A549 (cell line): ENCODE data around the gene OCIAD2. TPM values are rescaled to one million over a fixed set of nuclear protein-coding genes. Genes with fewer than 3 reads are reported as not detected.
"Not testable (repeated sequence)": the region's sequence is repeated elsewhere in the genome, so short reads cannot be mapped to it uniquely, and the experiment has no call there.

Experiments
- ATAC-seq, 2 experiments: fragments of 200-7000 bp in 1 of 2; fragments of >200 bp in 1 of 2; cut with Nextera tagmentation in 1 of 2; cut with Tn5 transposase in 1 of 2; 3 replicates each; pipeline versions ENCODE4 v1.8.0 to v1.9.1; 2018 to 2020; ENCODE audit warnings: mild to moderate bottlenecking in 1 of 2, moderate library complexity in 1 of 2
- CTCF ChIA-PET: fragments of 300-600 bp; sonication (Branson Sonifier 250); formaldehyde crosslinking; extraction: SDS; loops from one replicate; lab custom pipeline; 2021; ENCODE audit warnings: antibody characterized with exemption, inconsistent platforms; lab: Yijun Ruan, JAX
- POLR2A ChIA-PET: fragments of 350-600 bp; formaldehyde crosslinking; extraction: SDS; loops from one replicate; lab custom pipeline; 2021; ENCODE audit warnings: antibody characterized with exemption, inconsistent platforms; lab: Yijun Ruan, JAX
- DNase-seq, 2 experiments: peaks; one replicate each; pipeline versions ENCODE4 v3.0.0 to v3.0.0-alpha.2; 2011 to 2016; ENCODE audit warnings: low read depth in 1 of 2, low spot score in 1 of 2
- FAIRE-seq: peaks from 2 replicates; lab custom pipeline; 2011; peaks lifted over from hg19 to GRCh38; lab: Jason Lieb, UNC
- H3K27ac ChIP-seq, 2 experiments: fragments of >200 bp; sonication (Bioruptor Twin); formaldehyde crosslinking; 3 replicates each; pipeline ENCODE4 v1.5.1; 2016 to 2017
- H3K4me1 ChIP-seq: fragments of >200 bp; sonication (Bioruptor Twin); formaldehyde crosslinking; 3 replicates; pipeline ENCODE4 v1.6.1; 2016
- H3K4me2 ChIP-seq: fragments of >200 bp; sonication (Bioruptor Twin); formaldehyde crosslinking; 3 replicates; pipeline ENCODE4 v1.6.1; 2016
- H3K4me3 ChIP-seq: fragments of >200 bp; sonication (Bioruptor Twin); formaldehyde crosslinking; 3 replicates; pipeline ENCODE4 v1.5.1; 2016
- H3K9me3 ChIP-seq: fragments of >200 bp; sonication (Bioruptor Twin); formaldehyde crosslinking; 3 replicates; pipeline ENCODE4 v1.6.1; 2016
- BHLHE40 ChIP-seq: IDR thresholded peaks from 2 replicates; pipeline ENCODE4 v1.6.1; 2012; ENCODE audit warnings: low read depth, low read length, inconsistent platforms
- EHMT2 ChIP-seq: fragments of 200-600 bp; sonication (generic); IDR thresholded peaks from 2 replicates; pipeline ENCODE4 v1.6.1; 2016; ENCODE audit warnings: antibody characterized with exemption, low read depth, mild to moderate bottlenecking, moderate library complexity
- EP300 ChIP-seq, 2 experiments: fragments of >200 bp; sonication (Bioruptor Twin); formaldehyde crosslinking; IDR thresholded peaks; 2 replicates in 1 of 2; 3 replicates in 1 of 2; pipeline ENCODE4 v1.6.1; 2016 to 2017
- HOXA7 ChIP-seq: fragments of 250-450 bp; sonication (Bioruptor Pico); IDR thresholded peaks from 2 replicates; pipeline ENCODE4 v1.5.0; 2020; ENCODE audit warnings: mild to moderate bottlenecking, moderate library complexity
- HOXB13 ChIP-seq: fragments of 250-450 bp; sonication (Bioruptor Pico); IDR thresholded peaks from 2 replicates; pipeline ENCODE4 v1.5.0; 2020; ENCODE audit warnings: low read depth, mild to moderate bottlenecking, moderate library complexity
- MAFK ChIP-seq: fragments of 450-650 bp; IDR thresholded peaks from 2 replicates; pipeline ENCODE4 v1.6.1; 2014; ENCODE audit not compliant: partially characterized antibody
- NPAS2 ChIP-seq: fragments of 250-450 bp; sonication (Bioruptor Pico); IDR thresholded peaks from 2 replicates; pipeline ENCODE4 v1.8.0; 2022; ENCODE audit warnings: mild to moderate bottlenecking, moderate library complexity, borderline replicate concordance
- RAD21 ChIP-seq, 2 experiments: fragments of >200 bp in 1 of 2; sonication (Bioruptor Twin) in 1 of 2; formaldehyde crosslinking in 1 of 2; IDR thresholded peaks in 1 of 2; conservative IDR thresholded peaks in 1 of 2; 2 replicates in 1 of 2; 3 replicates in 1 of 2; pipeline ENCODE4 v1.6.1; 2012 to 2018; ENCODE audit warnings: inconsistent platforms in 1 of 2
- RARB ChIP-seq: fragments of 250-450 bp; sonication (Bioruptor Pico); IDR thresholded peaks from 2 replicates; pipeline ENCODE4 v1.8.0; 2021; ENCODE audit warnings: mild to moderate bottlenecking, moderate library complexity
- RCOR1 ChIP-seq: fragments of 150-350 bp; IDR thresholded peaks from 2 replicates; pipeline ENCODE4 v1.6.1; 2014; ENCODE audit warnings: antibody characterized with exemption, low read length, low read depth
- RFX5 ChIP-seq: fragments of 450-650 bp; IDR thresholded peaks from 2 replicates; pipeline ENCODE4 v1.7.1; 2014; ENCODE audit warnings: antibody characterized with exemption, mild to moderate bottlenecking, moderate library complexity
- RNF2 ChIP-seq: fragments of 200-600 bp; sonication (generic); IDR thresholded peaks from 2 replicates; pipeline ENCODE4 v1.6.1; 2016; ENCODE audit warnings: low read depth, mild to moderate bottlenecking, antibody characterized with exemption, moderate library complexity, borderline replicate concordance
- SREBF2 ChIP-seq: fragments of 450-650 bp; IDR thresholded peaks from 2 replicates; pipeline ENCODE4 v1.6.1; 2014; ENCODE audit warnings: mild to moderate bottlenecking, moderate library complexity
- ZFP36 ChIP-seq: fragments of 450-650 bp; IDR thresholded peaks from 2 replicates; pipeline ENCODE4 v1.6.1; 2014; ENCODE audit warnings: borderline replicate concordance; ENCODE audit not compliant: partially characterized antibody
- ZNF302 ChIP-seq: fragments of 250-450 bp; sonication (Bioruptor Pico); IDR thresholded peaks from 2 replicates; pipeline ENCODE4 v1.9.0; 2021; ENCODE audit warnings: inconsistent platforms, mild to moderate bottlenecking, moderate library complexity
- WGBS: methylation state at CpG from one replicate; pipeline ENCODE4 v1.1.6; 2017; ENCODE audit errors: missing lambda C conversion rate; 5-methylcytosine and 5-hydroxymethylcytosine counted together
- polyA plus RNA-seq, 4 experiments: library from polyadenylated mRNA; depleted of rRNA in 3 of 4; stranded (reverse); fragments of >200 nt; fragmentation: RNase III in 1 of 4; extraction: RNeasy Plus Mini Kit Qiagen cat#74134 plus additional on column Dnase treatment in 1 of 4; gene quantifications; 2 replicates in 3 of 4; 3 replicates in 1 of 4; pipeline ENCODE4 v1.2.3, GENCODE V29; 2011 to 2017
- TF ChIP-seq, protein P1 (sequence below): IDR thresholded peaks from 2 replicates; pipeline ENCODE4 v1.6.1; 2012
- TF ChIP-seq, protein P2 (sequence below): fragments of >200 bp; sonication (Bioruptor Twin); formaldehyde crosslinking; IDR thresholded peaks from 3 replicates; pipeline ENCODE4 v1.6.1; 2016
- TF ChIP-seq, protein P3 (sequence below): fragments of 150-350 bp; IDR thresholded peaks from 2 replicates; pipeline ENCODE4 v1.6.1; 2014; ENCODE audit warnings: low read depth, mild to moderate bottlenecking, low read length
- TF ChIP-seq, protein P4 (sequence below): IDR thresholded peaks from 2 replicates; pipeline ENCODE4 v1.6.1; 2012
- TF ChIP-seq, protein P5 (sequence below): fragments of 450-650 bp; IDR thresholded peaks from 2 replicates; pipeline ENCODE4 v1.6.1; 2014; ENCODE audit warnings: antibody characterized with exemption

The OCIAD2 gene
- polyA plus RNA-seq, 2 of the 4 experiments (the other 2 are of a cell fraction): 141 to 170 TPM

DNA sequence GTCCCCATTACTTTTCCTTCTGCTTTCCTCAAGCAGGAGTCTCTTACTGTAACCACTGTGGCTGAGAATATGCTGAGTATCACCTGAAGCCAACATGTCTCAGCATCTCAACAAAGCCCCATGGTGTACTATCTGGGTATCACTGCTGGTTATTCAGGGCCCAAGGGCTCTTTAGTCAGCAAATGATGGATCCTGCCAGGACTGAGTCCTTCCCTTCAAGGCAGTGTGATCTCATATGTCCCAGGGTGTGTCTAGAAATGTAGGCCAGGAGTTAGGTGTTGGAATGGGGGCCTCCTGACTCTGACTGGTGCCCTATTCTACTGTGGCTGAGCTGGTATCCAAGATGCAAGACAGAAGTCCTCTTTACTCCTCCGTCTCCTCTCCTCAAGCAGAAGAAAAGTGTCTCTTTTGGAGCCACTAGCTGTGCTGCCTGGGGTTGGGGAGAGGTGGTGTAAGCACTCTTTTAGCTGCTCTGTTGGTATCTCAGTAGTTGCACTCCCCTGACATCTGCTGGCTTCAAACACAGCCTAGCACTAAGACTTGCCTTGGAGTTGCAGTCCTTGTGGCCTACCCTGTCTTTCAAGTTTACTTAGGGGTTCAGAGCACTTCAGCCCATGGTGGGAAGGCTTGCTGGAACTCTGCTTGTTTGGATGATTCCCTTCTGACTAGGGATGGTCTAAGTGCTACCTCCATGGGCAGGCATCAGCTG, 28.6 kb downstream of the OCIAD2 start:
- 75% methylated on average over 1 of the region's 1 CpG for WGBS
- ChIA-PET CTCF (interaction anchor here (1.0 kb wide), 1 partner anchor 23 kb away, joined by 3 read pairs; no protein-coding TSS in a partner anchor), POLR2A (no interaction called here)
- no peak for DNase-seq
- no peak overlapping the region for H3K27ac ChIP-seq
- no peak overlapping the region for H3K4me2 ChIP-seq
- no peak overlapping the region for H3K4me3 ChIP-seq
- no peak for TF ChIP-seq MAFK
- TF ChIP-seq RAD21 (conservative IDR thresholded peaks at IDR 0.05 in 1 of 2, IDR thresholded peaks at IDR 0.05 in 1 of 2): no peak
- TF ChIP-seq, protein P1, sequence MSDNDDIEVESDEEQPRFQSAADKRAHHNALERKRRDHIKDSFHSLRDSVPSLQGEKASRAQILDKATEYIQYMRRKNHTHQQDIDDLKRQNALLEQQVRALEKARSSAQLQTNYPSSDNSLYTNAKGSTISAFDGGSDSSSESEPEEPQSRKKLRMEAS: no peak
- no peak for TF ChIP-seq HOXB13 (CRISPR knock-in tag)
- no peaks in the 10 kb centered on the region for H3K9me3 ChIP-seq
- no peak for ATAC-seq
- FAIRE-seq: no peak
- no peaks in the 10 kb centered on the region for H3K4me1 ChIP-seq

DNA sequence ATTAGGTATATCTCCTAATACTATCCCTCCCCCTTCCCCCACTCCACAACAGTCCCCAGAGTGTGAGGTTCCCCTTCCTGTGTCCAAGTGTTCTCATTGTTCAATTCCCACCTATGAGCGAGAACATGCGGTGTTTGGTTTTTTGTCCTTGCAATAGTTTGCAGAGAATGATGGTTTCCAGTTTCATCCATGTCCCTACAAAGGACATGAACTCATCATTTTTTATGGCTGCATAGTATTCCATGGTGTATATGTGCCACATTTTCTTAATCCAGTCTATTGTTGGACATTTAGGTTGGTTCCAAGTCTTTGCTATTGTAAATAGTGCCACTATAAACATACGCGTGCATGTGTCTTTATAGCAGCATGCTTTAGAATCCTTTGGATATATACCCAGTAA, 41.9 kb downstream of the OCIAD2 start:
- FAIRE-seq, H3K4me3 ChIP-seq, DNase-seq, H3K4me2 ChIP-seq, H3K4me1 ChIP-seq, POLR2A ChIA-PET, H3K9me3 ChIP-seq, H3K27ac ChIP-seq, CTCF ChIA-PET, ATAC-seq: not testable (repeated sequence)
- 95% methylated on average over 4 of the region's 4 CpGs for WGBS

DNA sequence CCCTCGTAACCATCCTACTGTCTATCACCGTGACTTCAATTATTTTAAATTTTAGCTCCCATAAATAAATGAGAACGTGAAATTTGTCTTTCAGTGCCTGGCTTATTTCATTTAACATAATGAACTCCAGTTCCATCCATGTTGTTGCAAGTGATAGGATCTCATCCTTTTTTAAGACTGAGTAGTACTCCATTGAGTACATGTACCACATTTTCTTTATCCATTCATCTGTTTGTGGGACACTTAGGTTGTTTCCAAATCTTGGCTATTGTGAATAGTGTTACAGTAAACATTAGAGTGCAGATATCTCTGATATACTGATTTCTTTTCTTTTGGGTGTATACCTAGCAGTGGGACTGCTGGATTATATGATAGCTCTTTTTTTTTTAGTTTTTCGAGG, 42.8 kb downstream of the OCIAD2 start:
- ChIA-PET CTCF (no interaction called here), POLR2A (no interaction called here)
- no peaks in the 10 kb centered on the region for H3K4me1 ChIP-seq
- no peak for DNase-seq
- TF ChIP-seq, protein P2, sequence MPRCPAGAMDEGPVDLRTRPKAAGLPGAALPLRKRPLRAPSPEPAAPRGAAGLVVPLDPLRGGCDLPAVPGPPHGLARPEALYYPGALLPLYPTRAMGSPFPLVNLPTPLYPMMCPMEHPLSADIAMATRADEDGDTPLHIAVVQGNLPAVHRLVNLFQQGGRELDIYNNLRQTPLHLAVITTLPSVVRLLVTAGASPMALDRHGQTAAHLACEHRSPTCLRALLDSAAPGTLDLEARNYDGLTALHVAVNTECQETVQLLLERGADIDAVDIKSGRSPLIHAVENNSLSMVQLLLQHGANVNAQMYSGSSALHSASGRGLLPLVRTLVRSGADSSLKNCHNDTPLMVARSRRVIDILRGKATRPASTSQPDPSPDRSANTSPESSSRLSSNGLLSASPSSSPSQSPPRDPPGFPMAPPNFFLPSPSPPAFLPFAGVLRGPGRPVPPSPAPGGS: no peak
- TF ChIP-seq RFX5 (no peak), SREBF2 (no peak), NPAS2 (CRISPR knock-in tag) (no peak), HOXA7 (CRISPR knock-in tag) (no peak)
- H3K9me3 ChIP-seq: no peaks in the 10 kb centered on the region
- WGBS: 60% methylated on average over 4 of the region's 4 CpGs
- no peak for ATAC-seq
- no peak overlapping the region for H3K4me3 ChIP-seq
- no peak overlapping the region for H3K27ac ChIP-seq
- H3K4me2 ChIP-seq: no peak overlapping the region
- no peak for FAIRE-seq

DNA sequence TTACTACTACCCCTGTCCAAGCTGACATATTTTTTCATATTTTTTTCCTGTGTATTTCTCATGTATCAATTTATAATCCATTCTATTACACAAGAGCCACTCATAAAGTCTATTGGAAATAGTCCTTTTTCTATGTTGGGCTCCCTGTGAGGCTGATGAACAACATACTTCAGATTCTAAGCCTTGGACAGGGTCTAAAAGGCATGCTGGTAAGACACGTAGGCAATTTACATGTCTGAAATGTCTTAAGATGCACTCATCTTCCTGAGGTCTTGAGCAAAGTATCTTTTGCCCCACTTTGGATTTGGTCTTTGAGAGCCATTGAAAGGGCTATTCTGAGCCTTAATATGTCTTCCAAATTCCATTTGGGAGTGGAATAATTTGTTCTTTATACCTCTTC, 43.9 kb downstream of the OCIAD2 start:
- ChIA-PET CTCF (no interaction called here), POLR2A (no interaction called here)
- TF ChIP-seq EHMT2 (no peak), RARB (CRISPR knock-in tag) (no peak), ZNF302 (no peak), MAFK (no peak), BHLHE40 (no peak), ZFP36 (no peak), RNF2 (no peak), EP300 (IDR thresholded peaks at IDR 0.05) (no peak), RCOR1 (no peak)
- TF ChIP-seq, protein P3, sequence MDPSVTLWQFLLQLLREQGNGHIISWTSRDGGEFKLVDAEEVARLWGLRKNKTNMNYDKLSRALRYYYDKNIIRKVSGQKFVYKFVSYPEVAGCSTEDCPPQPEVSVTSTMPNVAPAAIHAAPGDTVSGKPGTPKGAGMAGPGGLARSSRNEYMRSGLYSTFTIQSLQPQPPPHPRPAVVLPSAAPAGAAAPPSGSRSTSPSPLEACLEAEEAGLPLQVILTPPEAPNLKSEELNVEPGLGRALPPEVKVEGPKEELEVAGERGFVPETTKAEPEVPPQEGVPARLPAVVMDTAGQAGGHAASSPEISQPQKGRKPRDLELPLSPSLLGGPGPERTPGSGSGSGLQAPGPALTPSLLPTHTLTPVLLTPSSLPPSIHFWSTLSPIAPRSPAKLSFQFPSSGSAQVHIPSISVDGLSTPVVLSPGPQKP: no peak
- TF ChIP-seq, protein P4, sequence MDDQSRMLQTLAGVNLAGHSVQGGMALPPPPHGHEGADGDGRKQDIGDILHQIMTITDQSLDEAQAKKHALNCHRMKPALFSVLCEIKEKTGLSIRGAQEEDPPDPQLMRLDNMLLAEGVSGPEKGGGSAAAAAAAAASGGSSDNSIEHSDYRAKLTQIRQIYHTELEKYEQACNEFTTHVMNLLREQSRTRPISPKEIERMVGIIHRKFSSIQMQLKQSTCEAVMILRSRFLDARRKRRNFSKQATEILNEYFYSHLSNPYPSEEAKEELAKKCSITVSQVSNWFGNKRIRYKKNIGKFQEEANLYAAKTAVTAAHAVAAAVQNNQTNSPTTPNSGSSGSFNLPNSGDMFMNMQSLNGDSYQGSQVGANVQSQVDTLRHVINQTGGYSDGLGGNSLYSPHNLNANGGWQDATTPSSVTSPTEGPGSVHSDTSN: no peak
- TF ChIP-seq, protein P5, sequence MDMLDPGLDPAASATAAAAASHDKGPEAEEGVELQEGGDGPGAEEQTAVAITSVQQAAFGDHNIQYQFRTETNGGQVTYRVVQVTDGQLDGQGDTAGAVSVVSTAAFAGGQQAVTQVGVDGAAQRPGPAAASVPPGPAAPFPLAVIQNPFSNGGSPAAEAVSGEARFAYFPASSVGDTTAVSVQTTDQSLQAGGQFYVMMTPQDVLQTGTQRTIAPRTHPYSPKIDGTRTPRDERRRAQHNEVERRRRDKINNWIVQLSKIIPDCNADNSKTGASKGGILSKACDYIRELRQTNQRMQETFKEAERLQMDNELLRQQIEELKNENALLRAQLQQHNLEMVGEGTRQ: no peak
- no peak overlapping the region for H3K4me2 ChIP-seq
- H3K9me3 ChIP-seq: no peaks in the 10 kb centered on the region
- H3K4me1 ChIP-seq: no peaks in the 10 kb centered on the region
- FAIRE-seq (no peak), ATAC-seq (no peak), DNase-seq (no peak)
- 63% methylated on average over 1 of the region's 1 CpG for WGBS
- H3K4me3 ChIP-seq: no peak overlapping the region
- H3K27ac ChIP-seq: no peak overlapping the region
